ENCODE results near the gene SKIC3. TPM values are rescaled to one million over a fixed set of nuclear protein-coding genes. Genes with fewer than 3 reads are reported as not detected.

SKIC3 gene
- total and polyA plus RNA-seq, 7 donors = 7.2 to 103 (median 55.8) TPM

- H3K27ac ChIP-seq = no peak overlapping the region
- H3K4me1 ChIP-seq = no peaks in the 10 kb centered on the region
- intact Hi-C loops (cut with DNase I) = no loop called here
- WGBS, 2 donors = 77 to 88% methylated on average over 1 of the region's 1 CpG
- H3K4me3 ChIP-seq = no peak overlapping the region
- no peaks in the 10 kb centered on the region for H3K27me3 ChIP-seq
- H3K36me3 ChIP-seq = peaks cover 11 to 99% (median 18%) of the 10 kb centered on the region in 4 donors
- DNase-seq = no peak
- no peak for TF ChIP-seq POLR2AphosphoS5 (IDR thresholded peaks at IDR 0.05)
- no peak for TF ChIP-seq EP300 (IDR thresholded peaks at IDR 0.05)
- no peak for TF ChIP-seq POLR2A (IDR thresholded peaks at IDR 0.05)
- no peak for TF ChIP-seq CTCF (IDR thresholded peaks at IDR 0.05)
- no peaks in the 10 kb centered on the region for H3K9me3 ChIP-seq
Observed at GRCh38 chr5:95508550-95508949, 46.2 kb downstream of the SKIC3 start.

Small RNAs within 50 kb of the gene (small RNA-seq; reads per million reads assigned to genes)
- gene RNU6-308P = 0 reads per million in 3 donors

Other genes starting within 250 kb of the SKIC3 start
- not detected for gene FAM81B, start 163.6 kb downstream of the SKIC3 start, total RNA-seq
- gene FAM81B, start 163.6 kb downstream of the SKIC3 start, polyA plus RNA-seq = not detected
- 10 to 100 TPM in 2 of 4 donors, 1 to 10 TPM in 2; 6.7 to 13.3 (median 9.9) TPM for gene ARSK, start 124 bp upstream of the SKIC3 start, total RNA-seq
- 1 to 10 TPM in 2 of 3 donors, under 1 TPM in 1; 0.60 to 3.0 (median 1.2) TPM for gene ARSK, start 124 bp upstream of the SKIC3 start, polyA plus RNA-seq
- under 1 TPM in 2 of 4 donors, not detected in 2; 0.14 to 0.36 TPM for gene GPR150, start 65.1 kb upstream of the SKIC3 start, total RNA-seq
- gene GPR150, start 65.1 kb upstream of the SKIC3 start, polyA plus RNA-seq = under 1 TPM in 2 of 3 donors, not detected in 1; 0.36 to 0.60 TPM
- 1 to 10 TPM; 1.2 to 4.9 (median 2.1) TPM for gene RFESD, start 91.8 kb upstream of the SKIC3 start, total RNA-seq
- 1 to 10 TPM in 2 of 3 donors, not detected in 1; 1.2 to 2.0 TPM for gene RFESD, start 91.8 kb upstream of the SKIC3 start, polyA plus RNA-seq
- 1 to 10 TPM in 1 of 4 donors, not detected in 3; 1.1 TPM for gene SPATA9, start 128.0 kb upstream of the SKIC3 start, total RNA-seq
- under 1 TPM in 1 of 3 donors, not detected in 2; 0.36 TPM for gene SPATA9, start 128.0 kb upstream of the SKIC3 start, polyA plus RNA-seq
- 100 to 1,000 TPM in 2 of 4 donors, 10 to 100 TPM in 2; 75.6 to 151 (median 111) TPM for gene RHOBTB3, start 176.4 kb upstream of the SKIC3 start, total RNA-seq
- 10 to 100 TPM; 12.3 to 16.4 (median 15.0) TPM for gene RHOBTB3, start 176.4 kb upstream of the SKIC3 start, polyA plus RNA-seq

All from sigmoid colon (tissue), 7 donors.